ENCODE measurements around the gene GCNT2.
"Not testable (repeated sequence)": the region's sequence is repeated elsewhere in the genome, so short reads cannot be mapped to it uniquely, and the experiment has no call there.

Gene GCNT2

DNA sequence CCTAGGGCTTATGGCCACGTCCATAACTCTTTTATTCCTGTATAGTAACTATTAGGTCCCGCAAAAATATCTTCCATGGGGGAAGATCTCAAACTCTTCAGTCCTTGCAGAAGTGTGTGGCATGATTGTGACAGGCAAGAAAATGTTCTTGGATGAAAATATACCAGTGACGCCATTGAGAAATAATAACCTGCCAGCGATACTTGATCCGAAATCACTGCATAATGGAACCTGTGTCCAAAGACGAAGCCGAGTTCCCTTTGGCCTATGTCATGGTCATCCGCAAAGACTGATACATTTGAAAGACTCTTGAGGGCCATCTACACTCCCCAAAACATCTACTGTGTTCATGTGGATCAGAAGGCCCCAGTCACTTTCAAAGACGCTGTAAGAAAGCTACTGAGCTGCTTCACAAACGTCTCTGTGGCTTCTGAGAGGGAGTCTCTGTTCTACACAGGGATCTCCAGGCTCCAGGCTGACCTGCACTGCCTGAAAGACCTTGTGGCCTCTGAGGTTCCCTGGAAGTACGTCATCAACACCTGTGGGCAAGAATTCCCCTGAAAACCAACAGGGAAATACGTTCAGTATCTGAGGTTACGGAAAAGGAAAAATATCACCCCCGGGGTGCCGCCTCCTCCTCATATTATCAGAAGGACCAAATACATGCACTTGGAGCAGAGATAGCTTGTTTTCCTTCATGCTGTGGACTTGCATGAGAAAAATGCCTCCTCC lies 6.9 kb upstream of the GCNT2 start:
- no peak for DNase-seq (ENCODE audit: low spot score)

DNA sequence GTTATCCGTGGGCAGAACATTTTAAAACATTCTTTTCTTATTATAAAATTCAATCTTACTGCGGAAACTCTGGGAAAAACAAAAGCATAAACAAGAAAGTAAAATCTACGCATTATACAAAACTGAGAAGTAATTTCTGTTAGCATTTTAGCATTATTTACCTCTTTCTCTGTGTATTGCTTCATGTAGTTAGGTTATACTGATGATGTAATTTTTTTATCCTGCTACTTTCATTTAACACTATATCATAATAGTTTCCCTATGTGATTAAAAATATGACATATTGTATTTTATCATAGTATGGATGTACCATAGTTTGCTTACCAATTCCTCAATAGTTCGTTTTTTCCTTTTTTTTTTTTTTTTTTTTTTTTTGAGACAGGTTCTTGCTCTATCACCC lies 4.2 kb upstream of the GCNT2 start:
- no peak for DNase-seq (ENCODE audit: low spot score)

DNA sequence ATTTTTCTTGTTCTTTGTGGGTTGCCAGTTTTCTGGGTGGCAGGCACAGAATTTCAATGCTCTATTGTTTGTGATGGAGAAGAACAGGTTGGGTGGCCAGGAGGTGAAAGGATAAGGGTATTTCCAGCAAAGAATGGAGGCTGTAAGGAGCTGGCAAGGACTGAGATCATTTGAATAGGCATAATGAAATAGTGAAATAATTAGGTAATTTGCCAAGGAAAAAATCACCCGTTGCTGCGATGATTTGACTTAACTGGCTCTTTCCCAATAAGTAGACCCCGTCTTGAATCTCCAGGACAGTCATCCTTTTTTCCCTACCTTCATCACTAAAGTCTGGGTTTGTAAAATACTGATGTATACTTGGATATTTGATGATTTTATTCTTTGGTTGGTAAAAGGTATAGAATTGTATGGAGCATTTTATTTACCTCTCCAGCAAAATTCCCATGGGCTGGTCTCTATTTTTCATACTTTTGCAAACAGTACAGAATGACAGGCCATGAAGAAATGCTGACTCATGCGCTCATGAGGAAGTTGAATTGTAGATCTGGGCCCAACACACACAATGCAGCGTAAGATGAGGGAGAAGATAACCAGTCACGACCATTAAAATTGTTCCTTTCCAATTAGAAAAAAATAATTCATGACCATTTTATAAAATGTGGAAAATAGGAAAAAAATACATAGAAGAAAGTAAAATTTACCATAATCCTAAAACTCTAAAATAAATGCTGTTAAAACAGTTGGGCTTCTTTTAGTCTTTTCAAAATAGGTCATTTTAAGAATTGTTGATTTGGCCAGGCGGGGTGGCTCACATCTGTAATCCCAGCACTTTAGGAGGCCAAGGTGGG lies 2.4 kb upstream of the GCNT2 start:
- DNase-seq (ENCODE audit: low spot score): no peak

DNA sequence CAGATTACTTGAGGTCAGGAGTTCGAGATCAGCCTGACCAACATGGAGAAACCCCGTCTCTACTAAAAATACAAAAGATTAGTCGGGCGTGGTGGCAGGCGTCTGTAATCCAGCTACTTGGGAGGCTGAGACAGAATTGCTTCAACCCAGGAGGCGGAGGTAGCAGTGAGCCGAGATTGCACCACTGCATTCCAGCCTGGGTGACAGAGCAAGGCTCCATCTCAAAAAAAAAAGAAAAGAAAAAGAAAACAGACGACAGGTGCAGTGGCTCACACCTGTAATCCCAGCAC lies 1.8 kb upstream of the GCNT2 start:
- DNase-seq (ENCODE audit: low spot score): not testable (repeated sequence)

DNA sequence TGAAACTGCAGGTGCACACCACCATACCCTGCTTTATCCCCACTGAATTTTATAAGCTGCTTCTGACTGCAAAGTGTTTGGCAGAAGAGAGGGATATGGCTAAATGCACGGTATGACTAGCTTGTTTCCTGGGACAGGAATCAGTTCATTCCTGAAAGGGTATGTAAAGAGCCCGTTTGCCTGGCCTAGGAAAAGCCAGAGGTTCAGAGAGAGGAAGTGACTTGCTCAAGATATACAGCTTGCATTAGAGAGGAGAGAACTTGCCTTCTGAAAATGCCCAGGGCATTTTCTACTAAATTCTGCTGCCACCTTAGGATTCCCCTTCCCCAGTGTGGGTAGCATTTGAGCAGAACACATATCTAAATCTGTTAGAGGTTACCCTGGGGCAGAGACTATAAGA lies 683 bp upstream of the GCNT2 start:
- DNase-seq (ENCODE audit: low spot score): no peak

DNA sequence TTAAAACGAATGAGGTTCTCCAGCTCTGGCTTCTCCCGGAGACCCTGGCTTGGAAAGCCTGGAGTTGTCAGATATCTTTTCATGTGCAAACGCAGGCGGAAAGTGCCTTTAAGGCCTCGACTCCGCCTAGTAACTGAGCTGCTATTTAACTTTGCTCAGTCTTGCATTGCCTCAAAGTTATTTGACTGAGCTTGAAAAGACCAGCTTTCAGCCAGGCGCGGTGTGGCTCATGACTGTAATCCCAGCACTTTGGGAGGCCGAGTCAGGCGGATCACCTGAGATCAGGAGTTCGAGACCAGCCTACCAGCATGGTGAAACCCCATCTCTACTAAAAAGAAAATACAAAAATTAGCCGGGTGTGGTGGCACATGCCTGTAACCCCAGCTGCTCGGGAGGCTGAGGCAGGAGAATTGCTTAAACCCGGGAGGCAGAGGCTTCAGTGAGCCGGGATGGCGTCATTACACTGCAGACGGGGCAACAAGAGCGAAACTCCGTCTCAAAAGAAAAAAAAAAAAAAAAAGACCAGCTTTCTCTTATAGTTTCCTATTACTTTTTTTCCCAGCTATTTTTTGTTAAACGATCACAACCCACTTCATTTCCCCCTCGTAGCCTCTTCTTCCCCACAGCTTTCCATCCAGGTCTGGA lies 1.9 kb downstream of the GCNT2 start:
- DNase-seq (ENCODE audit: low spot score): no peak

DNA sequence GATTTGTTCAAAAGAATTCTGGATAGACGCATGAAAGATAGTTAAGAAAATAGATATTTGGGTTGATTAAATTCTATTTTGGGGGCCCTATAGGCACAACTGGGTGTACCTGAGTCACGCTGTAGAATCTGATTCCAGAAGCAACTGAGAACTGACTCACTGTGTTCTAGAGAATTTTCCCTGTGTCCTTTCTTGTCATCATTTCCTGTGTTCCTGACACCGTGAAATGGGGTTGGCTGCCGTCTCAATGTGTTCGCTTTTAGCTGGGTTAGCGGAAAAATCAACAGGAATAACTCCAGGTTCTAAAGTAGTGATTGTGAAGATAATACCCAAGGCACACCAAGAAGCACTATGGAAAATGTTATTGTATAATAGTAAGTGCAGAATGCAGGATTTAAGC lies 5.0 kb downstream of the GCNT2 start:
- DNase-seq (ENCODE audit: low spot score): no peak

DNA sequence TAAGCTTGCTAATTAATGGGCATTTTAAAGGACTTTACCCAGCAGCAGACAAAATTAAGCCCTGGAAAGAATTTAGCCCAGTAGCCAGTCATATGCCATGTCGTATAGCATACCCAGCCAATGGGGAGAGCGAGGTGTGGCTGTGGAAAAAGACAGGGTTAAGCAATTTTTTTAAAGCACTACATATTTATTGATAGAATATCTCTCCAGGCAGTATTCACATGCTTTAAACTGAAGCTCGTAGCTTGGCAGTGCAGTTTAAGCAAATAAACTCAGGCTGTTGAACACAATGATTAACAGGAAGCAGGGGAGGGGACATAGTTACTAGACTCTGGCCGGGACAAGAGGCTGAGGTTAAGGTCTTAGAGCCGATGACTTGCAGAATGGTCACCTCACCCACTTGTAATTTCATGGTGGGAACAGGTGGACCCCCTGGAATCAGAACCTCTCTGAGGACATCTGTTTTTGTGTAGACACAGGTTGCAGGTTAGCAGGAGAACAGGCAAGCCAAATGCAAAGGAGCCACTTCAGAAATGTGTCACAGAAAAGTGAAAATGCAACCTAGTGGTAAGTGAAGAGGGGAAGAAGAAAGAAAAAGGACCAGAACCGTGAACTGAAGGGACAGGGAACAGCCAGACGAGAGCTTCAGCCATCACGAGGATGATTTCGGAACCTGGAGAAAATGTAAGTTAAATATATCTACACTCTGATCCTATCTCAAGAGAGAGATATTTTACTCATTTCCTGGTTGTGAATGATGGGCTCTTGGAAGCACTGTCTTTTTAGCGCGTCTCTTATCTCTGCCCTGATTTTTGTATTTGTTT lies 7.2 kb downstream of the GCNT2 start:
- peak; percentile 42 for DNase-seq (ENCODE audit: low spot score)

DNA sequence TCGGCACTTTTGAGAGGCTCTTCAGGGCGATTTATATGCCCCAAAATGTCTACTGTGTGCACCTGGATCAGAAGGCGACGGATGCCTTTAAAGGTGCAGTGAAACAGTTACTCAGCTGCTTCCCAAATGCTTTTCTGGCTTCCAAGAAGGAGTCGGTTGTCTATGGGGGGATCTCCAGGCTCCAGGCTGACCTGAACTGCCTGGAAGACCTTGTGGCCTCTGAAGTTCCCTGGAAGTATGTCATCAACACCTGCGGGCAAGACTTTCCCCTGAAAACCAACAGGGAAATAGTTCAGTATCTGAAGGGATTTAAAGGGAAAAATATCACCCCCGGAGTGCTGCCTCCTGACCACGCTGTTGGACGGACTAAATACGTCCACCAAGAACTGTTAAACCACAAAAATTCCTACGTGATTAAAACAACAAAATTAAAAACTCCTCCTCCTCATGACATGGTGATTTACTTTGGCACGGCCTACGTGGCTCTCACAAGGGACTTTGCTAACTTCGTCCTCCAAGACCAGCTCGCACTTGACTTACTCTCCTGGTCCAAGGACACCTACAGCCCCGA lies 8.2 kb downstream of the GCNT2 start:
- no peak for DNase-seq (ENCODE audit: low spot score)

DNA sequence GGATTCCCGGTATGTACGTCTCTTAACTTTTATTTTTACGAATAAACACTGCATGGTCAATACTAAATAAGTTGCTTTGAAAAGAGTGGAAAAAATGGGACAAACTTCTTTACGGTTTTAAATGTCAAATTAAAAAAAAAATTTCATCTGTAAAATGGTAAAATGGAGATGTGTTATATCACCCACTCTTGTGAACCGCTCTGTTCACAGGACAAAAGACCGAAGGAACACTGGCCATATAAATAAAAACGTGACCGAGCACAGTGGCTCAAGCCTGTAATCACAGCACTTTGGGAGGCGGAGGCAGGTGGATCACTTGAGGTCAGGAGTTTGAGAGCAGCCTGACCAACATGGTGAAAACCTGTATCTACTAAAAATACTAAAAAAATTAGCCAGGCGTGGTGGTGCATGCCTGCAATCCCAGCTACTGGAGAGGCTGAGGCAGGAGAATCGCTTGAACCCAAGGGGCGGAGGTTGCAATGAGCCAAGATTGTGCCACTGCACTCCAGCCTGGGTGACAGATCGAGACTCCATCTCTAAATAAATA lies 8.8 kb downstream of the GCNT2 start:
- not testable (repeated sequence) for DNase-seq (ENCODE audit: low spot score)

DNA sequence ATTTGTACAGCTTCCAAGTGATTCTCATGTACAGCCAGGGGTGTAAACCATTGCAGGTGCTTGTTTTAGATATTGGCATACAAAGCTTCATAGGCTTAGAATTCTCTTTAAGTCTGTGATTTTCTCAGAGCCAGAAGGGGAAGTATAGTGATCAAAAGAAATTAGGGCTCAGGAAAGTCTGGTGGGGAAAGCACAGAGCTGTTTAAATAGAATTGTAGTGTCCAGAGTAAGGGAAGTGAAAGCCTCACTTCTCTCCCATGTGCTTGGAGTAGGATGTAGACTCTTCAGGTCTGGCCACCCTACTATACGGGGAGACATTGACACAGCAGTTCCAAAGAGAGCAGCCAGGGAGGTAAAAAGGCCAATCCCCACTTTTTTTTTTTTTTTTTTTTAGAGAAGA lies 10.4 kb downstream of the GCNT2 start:
- no peak for DNase-seq (ENCODE audit: low spot score)

DNA sequence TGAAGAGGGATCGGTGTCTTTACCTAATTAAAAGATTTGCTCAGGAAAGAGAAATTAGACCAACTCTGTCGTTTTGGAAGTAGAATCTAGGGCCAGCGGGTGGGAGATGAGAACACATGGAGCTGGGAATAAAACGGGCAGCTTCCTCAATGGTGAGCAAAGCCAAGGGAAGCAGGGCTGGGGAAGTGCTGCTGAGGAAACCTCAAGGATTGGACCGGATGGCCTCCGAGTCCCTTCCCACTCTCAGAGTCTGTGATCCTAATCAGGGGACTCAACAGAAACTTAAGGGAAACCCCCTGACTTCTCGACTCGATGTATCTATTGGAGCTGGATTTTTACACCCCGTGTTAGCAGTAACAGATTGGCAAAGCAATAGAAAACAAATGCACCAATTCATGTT lies 10.8 kb downstream of the GCNT2 start:
- DNase-seq (ENCODE audit: low spot score): no peak

DNA sequence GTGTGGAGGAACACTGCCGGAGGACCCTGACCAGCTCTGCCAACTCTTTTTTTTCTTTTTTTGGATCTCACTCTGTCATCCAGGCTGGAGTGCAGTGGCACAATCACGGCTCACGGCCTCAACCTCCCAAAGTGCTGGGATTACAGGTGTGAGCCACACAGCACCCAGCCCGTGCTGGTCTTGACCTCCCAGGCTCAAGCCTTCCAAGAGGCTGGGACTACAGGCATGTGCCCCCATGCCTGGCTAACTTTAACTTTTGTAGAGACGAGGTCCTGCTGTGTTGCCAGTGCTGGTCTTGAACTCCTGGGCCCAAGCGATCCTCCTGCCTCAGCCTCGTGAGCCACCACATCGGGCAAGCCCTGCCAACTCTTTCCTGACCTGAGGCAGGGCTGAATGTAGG lies 11.2 kb downstream of the GCNT2 start:
- DNase-seq (ENCODE audit: low spot score): no peak

DNA sequence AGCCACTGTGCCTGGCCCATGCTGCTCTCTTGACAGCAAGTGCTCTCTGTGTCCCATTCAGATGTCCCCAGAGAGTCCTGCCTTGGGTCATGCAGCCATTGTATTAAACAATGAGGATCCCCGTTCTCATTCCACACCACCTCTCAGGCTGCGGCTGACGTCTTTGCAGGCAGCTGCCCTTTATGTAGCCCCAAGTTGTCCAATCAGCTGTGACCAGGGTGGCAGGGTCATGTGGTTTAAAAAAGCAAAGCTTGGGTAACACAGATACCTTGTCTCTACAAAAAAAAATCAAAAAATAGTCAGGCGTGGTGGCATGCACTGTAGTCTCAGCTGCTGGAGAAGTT lies 13.2 kb downstream of the GCNT2 start:
- no peak for DNase-seq (ENCODE audit: low spot score)

DNA sequence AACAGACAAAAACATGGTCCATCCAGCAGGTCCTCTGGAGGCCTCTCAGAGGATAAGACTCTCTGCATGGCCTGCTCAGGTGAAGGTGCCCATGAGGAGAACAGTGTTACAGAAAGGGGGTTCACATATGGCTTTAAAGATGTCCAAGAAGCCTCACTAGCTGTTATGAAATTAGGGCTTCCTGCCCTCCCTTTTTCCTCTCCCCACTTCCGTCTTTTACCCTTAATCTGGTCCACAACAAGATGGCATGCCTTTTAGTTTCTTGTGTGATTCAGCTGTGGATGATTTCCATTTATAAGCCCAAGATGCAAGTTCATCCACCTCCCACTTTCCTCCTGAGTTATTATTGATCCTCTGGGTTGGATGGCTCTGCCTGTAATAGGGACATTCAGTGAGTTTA lies 14.0 kb downstream of the GCNT2 start:
- DNase-seq (ENCODE audit: low spot score): no peak

DNA sequence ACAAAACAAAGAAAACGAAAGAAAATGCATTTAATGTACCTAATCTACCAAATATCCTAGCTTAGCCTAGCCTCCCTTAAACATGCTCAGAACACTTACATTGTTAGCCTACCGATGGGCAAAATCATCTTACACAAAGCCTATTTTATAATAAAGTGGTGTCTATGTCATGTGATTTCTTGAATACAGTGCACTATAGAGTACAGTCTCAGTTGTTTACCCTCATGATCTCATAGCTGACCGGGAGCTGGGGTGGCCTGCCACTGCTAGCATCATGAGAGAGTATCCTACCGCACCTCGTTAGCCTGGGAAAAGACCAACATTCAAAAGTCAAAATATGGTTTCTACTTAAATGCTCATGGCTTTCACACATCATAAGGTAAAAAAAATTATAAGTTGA lies 16.6 kb downstream of the GCNT2 start:
- no peak for DNase-seq (ENCODE audit: low spot score)

DNA sequence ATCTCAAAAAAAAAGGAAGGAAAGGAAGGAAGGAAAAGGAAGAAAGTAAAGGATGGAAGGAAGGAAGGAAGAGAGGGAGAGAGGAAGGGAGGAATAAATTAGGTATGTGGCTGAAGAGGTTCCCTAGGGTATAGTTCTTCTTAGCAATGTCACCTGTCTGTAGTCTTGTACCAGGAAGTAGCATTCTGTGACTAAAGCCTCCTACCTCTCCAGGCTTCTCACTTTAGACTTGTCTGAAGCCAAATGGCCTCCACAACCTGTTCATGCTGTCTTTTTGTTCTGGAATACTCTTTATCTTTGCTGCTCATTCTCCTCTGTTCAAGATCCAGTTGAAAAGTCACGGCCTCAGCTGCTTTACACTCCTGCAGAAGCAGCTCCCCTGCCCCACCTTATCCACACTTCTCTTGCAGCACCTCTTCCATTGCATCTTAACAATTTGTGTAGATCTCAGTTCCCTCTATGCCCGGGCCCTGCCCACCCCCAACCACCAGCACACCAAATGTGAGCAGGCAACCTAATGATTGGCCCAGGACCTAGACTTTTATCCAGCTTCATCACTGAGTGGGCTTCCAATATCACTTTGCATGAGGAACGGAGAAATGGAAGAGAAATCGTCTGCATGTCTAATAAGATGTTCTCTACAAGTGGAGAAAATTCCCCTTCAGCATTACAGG lies 19.1 kb downstream of the GCNT2 start:
- no peak for DNase-seq (ENCODE audit: low spot score)

DNA sequence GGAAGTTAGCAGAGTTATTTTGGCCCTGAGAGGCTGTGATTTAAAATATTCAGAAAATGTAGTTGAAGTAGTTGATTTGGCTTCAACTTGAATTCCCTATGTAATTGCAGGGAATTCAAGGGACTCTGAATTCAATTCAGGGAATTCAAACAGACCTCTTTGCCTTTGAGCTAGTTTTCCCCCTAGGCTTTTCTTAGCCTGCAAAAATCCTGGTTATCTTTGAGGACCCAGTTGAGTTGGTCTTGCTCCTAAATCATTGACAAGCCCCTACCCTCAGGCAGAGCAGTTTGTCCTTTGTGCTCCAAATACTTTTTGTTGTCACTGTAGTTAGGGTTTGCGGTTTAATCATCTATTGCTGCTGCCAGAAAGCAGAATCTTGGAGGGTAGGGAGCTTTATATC lies 20.4 kb downstream of the GCNT2 start:
- no peak for DNase-seq (ENCODE audit: low spot score)

DNA sequence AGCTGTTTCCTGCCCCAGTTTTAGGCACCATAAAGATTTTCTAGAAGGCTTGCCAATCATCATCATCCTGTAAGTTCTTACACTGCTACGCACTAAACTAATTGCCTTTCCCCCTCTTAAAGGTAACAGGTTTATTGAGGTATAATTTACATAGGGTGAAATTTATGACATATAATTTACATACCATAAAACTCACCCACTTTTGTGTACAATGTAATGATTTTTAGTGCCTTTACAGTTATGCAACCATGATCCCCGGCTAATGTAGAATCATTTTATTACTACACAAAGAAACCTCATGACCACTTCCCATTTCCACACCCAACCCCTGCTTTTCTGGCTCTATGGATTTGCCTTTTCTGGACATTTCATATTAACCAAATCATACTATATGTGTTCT lies 21.1 kb downstream of the GCNT2 start:
- DNase-seq (ENCODE audit: low spot score): no peak

DNA sequence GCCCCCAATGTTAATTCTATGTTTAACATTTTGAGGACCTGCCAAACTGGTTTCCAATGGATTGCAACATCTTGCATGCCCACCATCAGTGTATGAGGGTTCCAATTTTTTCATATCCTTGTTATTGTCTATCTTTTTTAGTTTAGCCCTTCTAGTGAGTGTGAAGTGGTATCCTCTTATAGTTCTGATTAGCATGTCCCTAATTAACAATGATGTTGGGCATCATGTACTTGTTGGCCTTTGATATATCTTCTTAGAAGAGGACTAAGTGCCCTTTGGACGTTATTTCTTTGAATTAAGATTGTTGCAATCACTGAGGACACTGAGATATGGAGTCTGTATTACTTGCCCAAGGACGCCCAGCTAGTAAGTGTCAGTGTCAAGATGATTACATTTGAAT lies 22.3 kb downstream of the GCNT2 start:
- no peak for DNase-seq (ENCODE audit: low spot score)

DNA sequence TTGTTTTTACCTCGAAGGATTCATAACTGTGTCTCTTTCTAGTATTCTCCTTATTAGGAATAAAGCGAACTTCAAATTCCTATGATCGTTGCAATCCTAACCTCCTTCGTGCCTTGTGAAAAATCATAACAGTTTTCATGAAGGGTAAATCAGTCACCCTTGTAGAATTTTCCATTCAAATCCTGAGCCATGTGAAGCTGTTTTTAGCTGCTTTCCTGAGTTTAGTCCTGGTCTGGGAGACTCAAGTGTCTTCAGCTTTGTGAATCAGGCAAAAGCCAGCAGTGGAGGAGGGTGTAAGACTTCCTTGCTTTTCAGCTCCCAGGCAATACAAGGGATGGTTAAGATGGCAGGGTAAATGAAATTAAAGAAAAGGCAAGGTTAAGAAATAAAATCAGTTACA lies 24.3 kb downstream of the GCNT2 start:
- no peak for DNase-seq (ENCODE audit: low spot score)

Data from hepatic stellate cell (primary cell).